ENCODE measurements around the gene SETMAR. TPM values are rescaled to one million over a fixed set of nuclear protein-coding genes. Genes with fewer than 3 reads are reported as not detected.
A peak's percentile ranks its signal among the peaks of the same experiment; 100 is the strongest.

Gene SETMAR
- total RNA-seq, 1 donor from 2014 or later: 34.5 TPM

GRCh38 chr3:4279516-4280105, 23.6 kb upstream of the SETMAR start:
- no peaks in the 10 kb centered on the region for H3K36me3 Mint-ChIP-seq
- H3K27me3 Mint-ChIP-seq: peaks cover 16% of the 10 kb centered on the region
- no peaks in the 10 kb centered on the region for H3K9me3 Mint-ChIP-seq
- DNase-seq (ENCODE audit: extremely low spot score, unreplicated experiment): no peak
- H3K4me1 Mint-ChIP-seq (ENCODE audit: unreplicated experiment): no peaks in the 10 kb centered on the region
- no peak overlapping the region for H3K27ac Mint-ChIP-seq
- H3K4me3 Mint-ChIP-seq: no peak overlapping the region
- TF ChIP-seq, protein P1, sequence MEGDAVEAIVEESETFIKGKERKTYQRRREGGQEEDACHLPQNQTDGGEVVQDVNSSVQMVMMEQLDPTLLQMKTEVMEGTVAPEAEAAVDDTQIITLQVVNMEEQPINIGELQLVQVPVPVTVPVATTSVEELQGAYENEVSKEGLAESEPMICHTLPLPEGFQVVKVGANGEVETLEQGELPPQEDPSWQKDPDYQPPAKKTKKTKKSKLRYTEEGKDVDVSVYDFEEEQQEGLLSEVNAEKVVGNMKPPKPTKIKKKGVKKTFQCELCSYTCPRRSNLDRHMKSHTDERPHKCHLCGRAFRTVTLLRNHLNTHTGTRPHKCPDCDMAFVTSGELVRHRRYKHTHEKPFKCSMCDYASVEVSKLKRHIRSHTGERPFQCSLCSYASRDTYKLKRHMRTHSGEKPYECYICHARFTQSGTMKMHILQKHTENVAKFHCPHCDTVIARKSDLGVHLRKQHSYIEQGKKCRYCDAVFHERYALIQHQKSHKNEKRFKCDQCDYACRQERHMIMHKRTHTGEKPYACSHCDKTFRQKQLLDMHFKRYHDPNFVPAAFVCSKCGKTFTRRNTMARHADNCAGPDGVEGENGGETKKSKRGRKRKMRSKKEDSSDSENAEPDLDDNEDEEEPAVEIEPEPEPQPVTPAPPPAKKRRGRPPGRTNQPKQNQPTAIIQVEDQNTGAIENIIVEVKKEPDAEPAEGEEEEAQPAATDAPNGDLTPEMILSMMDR (conservative IDR thresholded peaks at IDR 0.05): no peak

DNA sequence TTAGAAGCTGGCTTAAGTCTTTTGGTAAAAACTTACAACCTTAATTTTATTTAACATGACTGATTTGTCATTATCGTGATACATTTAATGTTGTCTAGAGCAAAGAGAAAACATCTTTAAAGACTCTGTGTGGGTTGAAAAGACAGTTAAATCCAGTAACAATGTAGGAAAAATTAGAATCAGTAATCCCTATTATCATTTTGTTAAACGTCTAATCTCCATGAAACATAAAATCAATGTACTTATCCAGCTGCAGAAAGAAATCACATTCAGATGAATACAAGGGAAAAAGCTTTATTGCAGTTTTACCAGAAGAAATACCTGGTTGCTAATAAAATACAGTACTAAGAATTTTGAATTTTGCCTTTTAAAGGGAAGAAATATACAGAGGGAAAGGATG, 21.2 kb upstream of the SETMAR start:
- no peak for DNase-seq (ENCODE audit: extremely low spot score, unreplicated experiment)
- TF ChIP-seq, protein P1 (conservative IDR thresholded peaks at IDR 0.05): no peak
- H3K27ac Mint-ChIP-seq: no peak overlapping the region

GRCh38 chr3:4284865-4285264, 18.3 kb upstream of the SETMAR start:
- Mint-ChIP-seq H3K27ac (no peak overlapping the region), H3K36me3 (no peaks in the 10 kb centered on the region), H3K27me3 (peaks cover 9% of the 10 kb centered on the region), H3K4me1 (ENCODE audit: unreplicated experiment) (no peaks in the 10 kb centered on the region), H3K9me3 (no peaks in the 10 kb centered on the region), H3K4me3 (no peak overlapping the region)
- no peak for DNase-seq (ENCODE audit: extremely low spot score, unreplicated experiment)
- TF ChIP-seq, protein P1 (conservative IDR thresholded peaks at IDR 0.05): no peak

More for the DNA sequence above, 21.2 kb upstream of the SETMAR start:
- Mint-ChIP-seq H3K36me3 (no peaks in the 10 kb centered on the region), H3K9me3 (no peaks in the 10 kb centered on the region), H3K27me3 (peaks cover 9% of the 10 kb centered on the region), H3K4me3 (no peak overlapping the region), H3K4me1 (ENCODE audit: unreplicated experiment) (no peaks in the 10 kb centered on the region)

- Mint-ChIP-seq H3K27me3 (no peaks in the 10 kb centered on the region), H3K4me3 (no peak overlapping the region), H3K36me3 (no peaks in the 10 kb centered on the region), H3K27ac (no peak overlapping the region), H3K9me3 (no peaks in the 10 kb centered on the region), H3K4me1 (ENCODE audit: unreplicated experiment) (peaks cover 16% of the 10 kb centered on the region)
- TF ChIP-seq, protein P1 (conservative IDR thresholded peaks at IDR 0.05): peak; percentile 27
- DNase-seq (ENCODE audit: extremely low spot score, unreplicated experiment): no peak
These were observed 14.1 kb upstream of the SETMAR start for GRCh38 chr3:4289044-4289443.

- Mint-ChIP-seq H3K4me1 (ENCODE audit: unreplicated experiment) (peaks cover 16% of the 10 kb centered on the region), H3K9me3 (no peaks in the 10 kb centered on the region), H3K36me3 (no peaks in the 10 kb centered on the region), H3K4me3 (no peak overlapping the region), H3K27ac (no peak overlapping the region), H3K27me3 (no peaks in the 10 kb centered on the region)
- no peak for DNase-seq (ENCODE audit: extremely low spot score, unreplicated experiment)
- TF ChIP-seq, protein P1 (conservative IDR thresholded peaks at IDR 0.05): peak; percentile 94
These were observed 12.8 kb upstream of the SETMAR start for GRCh38 chr3:4290272-4290893.
